ENCODE results near the gene SLC38A2.

The SLC38A2 gene

DNA sequence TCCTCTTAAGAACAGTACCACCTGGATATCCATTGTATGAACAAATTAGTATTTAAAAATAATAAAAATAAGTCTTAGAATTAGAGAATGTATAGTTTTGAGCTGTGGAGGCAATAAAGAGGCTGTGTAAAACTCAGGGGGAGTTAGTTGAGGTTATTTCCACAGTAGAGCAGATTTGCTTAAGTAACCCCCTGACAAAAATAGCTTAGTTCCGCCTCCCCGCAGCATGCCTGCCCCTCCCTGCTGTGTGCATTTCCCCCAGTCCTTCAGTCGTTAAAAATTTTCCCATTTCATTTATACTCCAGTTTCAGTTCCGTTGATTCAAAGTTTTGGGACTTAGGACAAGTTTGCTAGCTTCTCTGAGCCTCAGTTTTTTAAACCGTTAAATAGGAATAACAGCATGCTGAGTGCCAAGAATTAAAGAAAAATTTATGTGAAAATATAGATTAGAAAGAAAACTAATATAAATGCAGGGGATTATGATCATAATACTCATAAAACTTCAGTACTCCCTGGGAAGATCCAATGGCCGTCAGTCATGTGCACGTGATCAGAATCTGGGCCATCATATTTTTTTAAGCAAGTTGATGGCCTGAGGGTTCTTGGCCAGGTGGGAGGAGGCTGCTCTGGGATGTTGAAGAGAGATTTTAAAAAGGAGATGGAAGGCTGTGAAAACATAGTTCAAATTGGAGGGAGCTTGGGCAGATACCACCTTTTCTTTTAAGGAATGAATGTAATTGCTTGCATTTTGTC, 14.5 kb upstream of the SLC38A2 start:
- DNase-seq: peak; percentile 54
- TF ChIP-seq, protein P1, sequence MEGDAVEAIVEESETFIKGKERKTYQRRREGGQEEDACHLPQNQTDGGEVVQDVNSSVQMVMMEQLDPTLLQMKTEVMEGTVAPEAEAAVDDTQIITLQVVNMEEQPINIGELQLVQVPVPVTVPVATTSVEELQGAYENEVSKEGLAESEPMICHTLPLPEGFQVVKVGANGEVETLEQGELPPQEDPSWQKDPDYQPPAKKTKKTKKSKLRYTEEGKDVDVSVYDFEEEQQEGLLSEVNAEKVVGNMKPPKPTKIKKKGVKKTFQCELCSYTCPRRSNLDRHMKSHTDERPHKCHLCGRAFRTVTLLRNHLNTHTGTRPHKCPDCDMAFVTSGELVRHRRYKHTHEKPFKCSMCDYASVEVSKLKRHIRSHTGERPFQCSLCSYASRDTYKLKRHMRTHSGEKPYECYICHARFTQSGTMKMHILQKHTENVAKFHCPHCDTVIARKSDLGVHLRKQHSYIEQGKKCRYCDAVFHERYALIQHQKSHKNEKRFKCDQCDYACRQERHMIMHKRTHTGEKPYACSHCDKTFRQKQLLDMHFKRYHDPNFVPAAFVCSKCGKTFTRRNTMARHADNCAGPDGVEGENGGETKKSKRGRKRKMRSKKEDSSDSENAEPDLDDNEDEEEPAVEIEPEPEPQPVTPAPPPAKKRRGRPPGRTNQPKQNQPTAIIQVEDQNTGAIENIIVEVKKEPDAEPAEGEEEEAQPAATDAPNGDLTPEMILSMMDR (IDR thresholded peaks at IDR 0.05; ENCODE audit: low read length): no peak
- TF ChIP-seq EZH2 (optimal IDR thresholded peaks at IDR 0.05; ENCODE audit: low read depth, low read length): no peak
- TF ChIP-seq EZH2phosphoT487 (IDR thresholded peaks at IDR 0.05; ENCODE audit: low read length): no peak
- H3F3A ChIP-seq (ENCODE audit: insufficient read depth, low read length): peaks cover 44% of the 10 kb centered on the region
- H3K27me3 ChIP-seq (replicated peaks; ENCODE audit: insufficient read depth, low read length): no peaks in the 10 kb centered on the region
- H2AFZ ChIP-seq (ENCODE audit: low read length): peak overlapping the region; percentile 19
- H3K9me3 ChIP-seq (replicated peaks; ENCODE audit: insufficient read depth, low read length): no peaks in the 10 kb centered on the region
- H4K20me1 ChIP-seq (ENCODE audit: insufficient read depth, low read length): no peaks in the 10 kb centered on the region
- H3K4me3 ChIP-seq (ENCODE audit: low read length): peak overlapping the region; percentile 44
- peak overlapping the region; percentile 83 for H3K27ac ChIP-seq (ENCODE audit: low read length)
- H3K9ac ChIP-seq (ENCODE audit: low read length): peak overlapping the region; percentile 57
- peaks cover 74% of the 10 kb centered on the region for H3K4me1 ChIP-seq (ENCODE audit: low read length)
- H3K9me2 ChIP-seq (replicated peaks; ENCODE audit: insufficient read depth, low read length): no peaks in the 10 kb centered on the region
- H3K4me2 ChIP-seq (ENCODE audit: low read depth, low read length): peak overlapping the region; percentile 92
- peaks cover 22% of the 10 kb centered on the region for H3K79me2 ChIP-seq (ENCODE audit: low read length)
- H3K36me3 ChIP-seq (replicated peaks; ENCODE audit: insufficient read depth, low read length): no peaks in the 10 kb centered on the region

DNA sequence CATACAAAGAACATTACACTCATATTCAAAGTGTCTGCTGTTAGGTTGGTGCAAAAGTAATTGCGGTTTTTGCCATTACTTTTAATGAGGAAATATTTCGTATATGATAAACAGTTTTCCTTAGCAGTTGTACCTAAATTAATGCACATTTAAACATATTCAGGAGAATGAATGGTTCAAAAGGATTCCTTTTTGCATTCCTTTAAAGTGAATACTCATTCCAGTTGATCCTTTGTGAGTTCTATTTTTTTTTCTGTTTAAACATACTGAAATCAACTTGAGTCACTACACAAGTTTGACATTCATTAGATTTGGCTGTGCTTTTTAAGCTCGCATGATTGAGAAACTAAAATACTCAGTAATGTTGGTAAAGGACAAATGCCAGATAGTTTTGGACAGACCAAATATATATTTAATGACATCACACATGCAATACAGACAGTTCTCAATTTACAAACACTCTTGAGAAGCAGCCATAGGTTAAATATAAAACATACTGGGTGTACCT, 13.8 kb upstream of the SLC38A2 start:
- no peak for DNase-seq

DNA sequence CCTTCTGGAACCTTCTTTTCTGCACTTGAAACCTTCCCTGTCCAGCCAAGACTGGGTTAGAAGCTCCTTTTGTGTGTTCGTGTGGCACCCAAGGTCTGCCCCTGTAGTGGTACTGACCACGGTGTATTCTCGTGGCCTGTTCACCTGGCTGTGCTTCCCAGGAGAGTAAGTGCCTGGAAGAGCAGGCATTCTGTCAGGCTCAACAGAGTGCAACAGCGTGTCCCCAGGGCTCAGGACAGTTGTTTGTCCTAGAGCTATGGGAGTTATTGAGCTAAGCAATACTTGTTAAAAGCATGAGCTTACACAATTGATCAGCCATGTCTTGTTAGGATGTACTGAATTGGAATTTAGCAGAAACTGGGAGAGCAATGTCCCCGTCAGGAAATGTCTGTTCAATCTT, 12.9 kb upstream of the SLC38A2 start:
- no peak overlapping the region for H2AFZ ChIP-seq (ENCODE audit: low read length)
- peaks cover 40% of the 10 kb centered on the region for H3F3A ChIP-seq (ENCODE audit: insufficient read depth, low read length)
- no peaks in the 10 kb centered on the region for H3K9me2 ChIP-seq (replicated peaks; ENCODE audit: insufficient read depth, low read length)
- no peaks in the 10 kb centered on the region for H4K20me1 ChIP-seq (ENCODE audit: insufficient read depth, low read length)
- no peaks in the 10 kb centered on the region for H3K9me3 ChIP-seq (replicated peaks; ENCODE audit: insufficient read depth, low read length)
- TF ChIP-seq EZH2phosphoT487 (IDR thresholded peaks at IDR 0.05; ENCODE audit: low read length): no peak
- TF ChIP-seq, protein P1 (IDR thresholded peaks at IDR 0.05; ENCODE audit: low read length): no peak
- no peak for TF ChIP-seq EZH2 (optimal IDR thresholded peaks at IDR 0.05; ENCODE audit: low read depth, low read length)
- peaks cover 22% of the 10 kb centered on the region for H3K79me2 ChIP-seq (ENCODE audit: low read length)
- peaks cover 62% of the 10 kb centered on the region for H3K4me1 ChIP-seq (ENCODE audit: low read length)
- H3K9ac ChIP-seq (ENCODE audit: low read length): peak overlapping the region; percentile 57; the same call in 1 of the 2 replicates
- H3K4me3 ChIP-seq (ENCODE audit: low read length): no peak overlapping the region
- H3K4me2 ChIP-seq (ENCODE audit: low read depth, low read length): peak overlapping the region; percentile 92; the same call in 1 of the 2 replicates
- no peaks in the 10 kb centered on the region for H3K27me3 ChIP-seq (replicated peaks; ENCODE audit: insufficient read depth, low read length)
- H3K27ac ChIP-seq (ENCODE audit: low read length): peak overlapping the region; percentile 83; the same call in 1 of the 2 replicates
- no peak for DNase-seq
- no peaks in the 10 kb centered on the region for H3K36me3 ChIP-seq (replicated peaks; ENCODE audit: insufficient read depth, low read length)

More for the DNA sequence above, 13.8 kb upstream of the SLC38A2 start:
- H3K9me3 ChIP-seq (replicated peaks; ENCODE audit: insufficient read depth, low read length): no peaks in the 10 kb centered on the region
- peak overlapping the region; percentile 57 for H3K9ac ChIP-seq (ENCODE audit: low read length)
- H2AFZ ChIP-seq (ENCODE audit: low read length): no peak overlapping the region
- H3K9me2 ChIP-seq (replicated peaks; ENCODE audit: insufficient read depth, low read length): no peaks in the 10 kb centered on the region
- peaks cover 72% of the 10 kb centered on the region for H3K4me1 ChIP-seq (ENCODE audit: low read length)
- no peaks in the 10 kb centered on the region for H4K20me1 ChIP-seq (ENCODE audit: insufficient read depth, low read length)
- peaks cover 44% of the 10 kb centered on the region for H3F3A ChIP-seq (ENCODE audit: insufficient read depth, low read length)
- no peaks in the 10 kb centered on the region for H3K27me3 ChIP-seq (replicated peaks; ENCODE audit: insufficient read depth, low read length)
- H3K27ac ChIP-seq (ENCODE audit: low read length): peak overlapping the region; percentile 83
- no peak for TF ChIP-seq EZH2phosphoT487 (IDR thresholded peaks at IDR 0.05; ENCODE audit: low read length)
- TF ChIP-seq, protein P1 (IDR thresholded peaks at IDR 0.05; ENCODE audit: low read length): no peak
- TF ChIP-seq EZH2 (optimal IDR thresholded peaks at IDR 0.05; ENCODE audit: low read depth, low read length): no peak
- H3K4me3 ChIP-seq (ENCODE audit: low read length): peak overlapping the region; percentile 44
- H3K4me2 ChIP-seq (ENCODE audit: low read depth, low read length): peak overlapping the region; percentile 92
- peaks cover 22% of the 10 kb centered on the region for H3K79me2 ChIP-seq (ENCODE audit: low read length)
- no peaks in the 10 kb centered on the region for H3K36me3 ChIP-seq (replicated peaks; ENCODE audit: insufficient read depth, low read length)
